HEK293 (cell line): ENCODE results near the gene MRPS18A.

Experiments
- CTCF ChIP-seq: fragments of 450-650 bp; formaldehyde crosslinking; IDR thresholded peaks from 2 replicates; pipeline ENCODE4 v1.5.1; 2016; ENCODE audit warnings: missing biosample characterization, missing genetic modification characterization
- GLI2 ChIP-seq: fragments of 450-650 bp; formaldehyde crosslinking; IDR thresholded peaks from 2 replicates; pipeline ENCODE4; 2017; ENCODE audit warnings: missing biosample characterization, missing genetic modification characterization, low read depth, borderline replicate concordance
- GLIS2 ChIP-seq: fragments of 450-650 bp; formaldehyde crosslinking; IDR thresholded peaks from 2 replicates; pipeline ENCODE4 v1.5.1; 2016; ENCODE audit warnings: missing biosample characterization, missing genetic modification characterization
- PATZ1 ChIP-seq: fragments of 450-650 bp; formaldehyde crosslinking; IDR thresholded peaks from 2 replicates; pipeline ENCODE4 v1.5.1; 2016; ENCODE audit warnings: missing biosample characterization, missing genetic modification characterization
- RBAK ChIP-seq: fragments of 450-650 bp; formaldehyde crosslinking; IDR thresholded peaks from 2 replicates; pipeline ENCODE4 v1.5.1; 2016; ENCODE audit warnings: missing biosample characterization, missing genetic modification characterization
- REST ChIP-seq: fragments of 450-650 bp; formaldehyde crosslinking; IDR thresholded peaks from 2 replicates; pipeline ENCODE4 v1.5.1; 2016; ENCODE audit warnings: missing biosample characterization, missing genetic modification characterization
- TSHZ1 ChIP-seq: fragments of 450-650 bp; formaldehyde crosslinking; IDR thresholded peaks from 2 replicates; pipeline ENCODE4 v1.5.1; 2016; ENCODE audit warnings: missing biosample characterization, missing genetic modification characterization, borderline replicate concordance
- ZBTB21 ChIP-seq: fragments of 450-650 bp; formaldehyde crosslinking; IDR thresholded peaks from 2 replicates; pipeline ENCODE4 v1.5.1; 2017; ENCODE audit warnings: missing biosample characterization, missing genetic modification characterization
- ZBTB6 ChIP-seq: fragments of 450-650 bp; formaldehyde crosslinking; IDR thresholded peaks from 2 replicates; pipeline ENCODE4 v1.5.1; 2017; ENCODE audit warnings: missing biosample characterization, missing genetic modification characterization
- ZFHX2 ChIP-seq: fragments of 450-650 bp; formaldehyde crosslinking; conservative IDR thresholded peaks from 2 replicates; pipeline ENCODE4 v1.5.1; 2016; ENCODE audit warnings: missing biosample characterization, missing genetic modification characterization
- ZNF132 ChIP-seq: fragments of 450-650 bp; formaldehyde crosslinking; IDR thresholded peaks from 2 replicates; pipeline ENCODE4 v1.5.1; 2017; ENCODE audit warnings: missing biosample characterization, missing genetic modification characterization, borderline replicate concordance
- ZNF133 ChIP-seq: fragments of 450-650 bp; formaldehyde crosslinking; IDR thresholded peaks from 2 replicates; pipeline ENCODE4 v1.5.1; 2016; ENCODE audit warnings: missing biosample characterization, missing genetic modification characterization
- ZNF138 ChIP-seq: fragments of 450-650 bp; formaldehyde crosslinking; IDR thresholded peaks from 2 replicates; pipeline ENCODE4 v1.5.1; 2016; ENCODE audit warnings: missing biosample characterization, missing genetic modification characterization, borderline replicate concordance
- ZNF140 ChIP-seq: fragments of 450-650 bp; formaldehyde crosslinking; IDR thresholded peaks from 2 replicates; pipeline ENCODE4 v1.5.1; 2016; ENCODE audit warnings: missing biosample characterization, missing genetic modification characterization
- ZNF280D ChIP-seq: fragments of 450-650 bp; formaldehyde crosslinking; IDR thresholded peaks from 2 replicates; pipeline ENCODE4 v1.5.1; 2016; ENCODE audit warnings: missing biosample characterization, missing genetic modification characterization
- ZNF350 ChIP-seq: fragments of 450-650 bp; formaldehyde crosslinking; IDR thresholded peaks from 2 replicates; pipeline ENCODE4 v1.5.0; 2017; ENCODE audit warnings: missing biosample characterization, mild to moderate bottlenecking, missing genetic modification characterization
- ZNF398 ChIP-seq: fragments of 450-650 bp; formaldehyde crosslinking; IDR thresholded peaks from 2 replicates; pipeline ENCODE4 v1.5.1; 2017; ENCODE audit warnings: missing biosample characterization, missing genetic modification characterization
- ZNF549 ChIP-seq: fragments of 450-650 bp; IDR thresholded peaks from 2 replicates; pipeline ENCODE4 v1.5.1; 2018; ENCODE audit warnings: missing biosample characterization, missing genetic modification characterization, mild to moderate bottlenecking, inconsistent platforms, moderate library complexity
- ZNF596 ChIP-seq: fragments of 450-650 bp; IDR thresholded peaks from 2 replicates; pipeline ENCODE4 v1.5.0; 2018; ENCODE audit warnings: missing biosample characterization, mild to moderate bottlenecking, missing genetic modification characterization, moderate library complexity
- ZNF624 ChIP-seq: fragments of 450-650 bp; formaldehyde crosslinking; IDR thresholded peaks from 2 replicates; pipeline ENCODE4 v1.5.1; 2017; ENCODE audit warnings: missing biosample characterization, missing genetic modification characterization
- ZNF654 ChIP-seq: fragments of 450-650 bp; formaldehyde crosslinking; IDR thresholded peaks from 2 replicates; pipeline ENCODE4 v1.5.1; 2016; ENCODE audit warnings: low read depth, missing biosample characterization, missing genetic modification characterization
- ZNF658 ChIP-seq: fragments of 450-650 bp; formaldehyde crosslinking; IDR thresholded peaks from 2 replicates; pipeline ENCODE4; 2016; ENCODE audit warnings: missing biosample characterization, missing genetic modification characterization
- ZNF677 ChIP-seq: fragments of 450-650 bp; IDR thresholded peaks from 2 replicates; pipeline ENCODE4 v1.5.0; 2018; ENCODE audit warnings: missing biosample characterization, mild to moderate bottlenecking, missing genetic modification characterization, moderate library complexity

Gene MRPS18A

GRCh38 chr6:43629104-43629504 lies 58.5 kb downstream of the MRPS18A start, which contains the start of gene GTPBP2 (continued):
- no peak for TF ChIP-seq REST (tag by site-specific recombination)
- no peak for TF ChIP-seq RBAK (tag by site-specific recombination)
- TF ChIP-seq GLIS2 (tag by site-specific recombination): peak; percentile 92
- TF ChIP-seq TSHZ1 (tag by site-specific recombination): no peak
- TF ChIP-seq GLI2: no peak
- no peak for TF ChIP-seq ZNF398 (tag by site-specific recombination)
- peak; percentile 63 for TF ChIP-seq ZFHX2 (tag by site-specific recombination)
- TF ChIP-seq ZNF549 (tag by site-specific recombination): no peak
- no peak for TF ChIP-seq ZBTB21 (tag by site-specific recombination)
- TF ChIP-seq ZNF140 (tag by site-specific recombination): no peak
- no peak for TF ChIP-seq ZNF350 (tag by site-specific recombination)
- TF ChIP-seq ZNF280D (tag by site-specific recombination): no peak
- TF ChIP-seq ZNF596 (tag by site-specific recombination): no peak
- TF ChIP-seq ZNF133 (tag by site-specific recombination): no peak
- TF ChIP-seq PATZ1: no peak; the same call in none of the 2 replicates
- TF ChIP-seq ZNF138 (tag by site-specific recombination): no peak
- TF ChIP-seq CTCF: no peak
- no peak for TF ChIP-seq ZNF132
- no peak for TF ChIP-seq ZNF658 (tag by site-specific recombination)
- TF ChIP-seq ZBTB6 (tag by site-specific recombination): no peak
- no peak for TF ChIP-seq ZNF677 (tag by site-specific recombination)
- TF ChIP-seq ZNF624 (tag by site-specific recombination): no peak
- TF ChIP-seq ZNF654 (tag by site-specific recombination): no peak
